Measurements from ENCODE around the gene CDK19.
"Not testable (repeated sequence)": the region's sequence is repeated elsewhere in the genome, so short reads cannot be mapped to it uniquely, and the experiment has no call there.

CDK19 gene

DNA sequence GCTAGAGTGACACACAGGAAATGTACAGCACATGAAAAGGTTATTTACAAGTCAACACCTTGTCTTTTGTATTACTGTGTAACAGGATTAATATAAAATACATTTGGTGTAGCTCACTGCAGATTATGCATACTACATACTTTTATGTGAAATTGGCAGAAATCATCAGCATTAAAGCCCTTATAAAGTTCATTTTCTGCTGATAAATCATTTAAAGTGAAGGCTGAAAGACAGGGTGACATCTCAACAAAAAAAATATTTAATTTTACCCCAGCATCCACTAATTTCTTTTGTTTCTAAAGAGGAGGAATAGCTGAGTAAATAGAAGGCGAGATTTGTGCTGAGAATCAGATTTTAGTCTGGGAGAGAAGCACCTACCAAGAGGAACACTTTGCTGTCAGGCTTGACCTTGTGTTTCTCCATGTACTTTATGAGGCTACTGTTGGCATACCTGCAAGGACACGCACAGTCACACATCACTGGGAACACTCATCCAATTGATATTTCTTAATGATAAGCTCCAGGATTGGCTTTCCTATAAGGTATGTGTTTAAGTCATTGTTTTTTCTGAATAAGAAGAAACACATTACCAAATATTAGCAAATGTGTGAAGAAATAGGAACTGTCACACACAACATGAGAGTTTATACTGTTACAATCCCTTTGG lies 192.2 kb downstream of the CDK19 start:
- no peak for DNase-seq (ENCODE audit: low read depth)

- no peak for DNase-seq (ENCODE audit: low read depth)
These were observed 194.2 kb downstream of the CDK19 start for GRCh38 chr6:110621061-110621460.

DNA sequence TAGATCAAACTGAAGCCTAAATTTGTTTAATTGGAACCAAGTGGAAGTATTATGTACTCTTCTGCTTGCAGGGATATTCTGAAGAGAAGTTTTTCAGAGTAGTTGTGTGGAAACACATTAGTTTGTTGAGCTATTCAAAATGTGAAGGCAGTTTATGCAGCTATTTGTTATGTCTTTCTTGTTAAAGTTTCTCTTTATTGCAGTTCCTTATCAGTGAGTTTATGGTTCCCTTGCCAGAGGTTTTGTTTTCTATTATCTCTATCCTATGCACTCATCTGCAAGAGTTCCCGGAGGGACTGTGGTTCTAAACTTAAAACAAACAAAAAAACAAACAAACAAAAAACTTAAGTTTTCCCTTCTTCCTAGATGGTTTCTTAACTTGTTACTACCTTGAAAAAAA lies 195.2 kb downstream of the CDK19 start:
- DNase-seq (ENCODE audit: low read depth): no peak

- no peak for DNase-seq (ENCODE audit: low read depth)
These were observed 195.9 kb downstream of the CDK19 start for GRCh38 chr6:110619275-110619908.

DNA sequence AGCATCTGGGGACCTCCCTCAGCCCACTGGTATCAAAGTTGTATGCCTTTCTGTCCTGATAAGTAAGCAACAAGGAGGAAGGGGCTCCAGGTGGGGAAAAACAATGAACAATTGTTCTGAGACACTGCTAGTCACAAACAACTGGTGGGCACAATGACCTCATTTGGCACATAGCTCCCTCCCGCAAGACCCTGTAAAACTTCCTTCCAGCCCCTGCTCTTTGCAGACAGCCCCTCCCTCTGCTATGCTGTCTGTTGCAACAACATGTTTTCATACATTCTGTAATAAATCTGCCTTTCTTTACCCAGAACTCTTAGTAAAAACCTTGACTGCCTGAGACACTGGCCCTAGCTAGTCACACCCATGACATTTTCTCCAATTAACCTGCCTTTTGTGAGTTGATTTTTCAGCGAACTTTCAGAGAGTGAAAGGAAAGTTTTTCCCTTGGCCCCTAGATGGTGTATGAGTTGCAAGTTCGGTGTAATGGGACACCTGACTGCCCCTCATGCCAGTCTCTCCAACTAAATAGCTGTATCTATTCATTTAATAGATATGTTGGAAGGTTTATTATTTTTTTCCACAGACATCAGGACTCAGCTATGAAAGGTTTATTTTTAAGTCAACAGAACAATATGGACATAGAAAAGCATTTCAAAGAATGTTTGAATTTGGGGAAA lies 196.5 kb downstream of the CDK19 start:
- no peak for DNase-seq (ENCODE audit: low read depth)

- no peak for DNase-seq (ENCODE audit: low read depth)
These were observed 198.2 kb downstream of the CDK19 start for GRCh38 chr6:110617057-110617456.

- no peak for DNase-seq (ENCODE audit: low read depth)
These were observed 199.5 kb downstream of the CDK19 start for GRCh38 chr6:110615722-110616121.

- DNase-seq (ENCODE audit: low read depth): no peak
These were observed 200.7 kb downstream of the CDK19 start for GRCh38 chr6:110614586-110614985.

- DNase-seq (ENCODE audit: low read depth): no peak
These were observed 201.2 kb downstream of the CDK19 start for GRCh38 chr6:110614106-110614505.

GRCh38 chr6:110613356-110613755 lies 201.9 kb downstream of the CDK19 start:
- DNase-seq (ENCODE audit: low read depth): no peak

GRCh38 chr6:110612298-110612697 lies 203.0 kb downstream of the CDK19 start:
- DNase-seq (ENCODE audit: low read depth): no peak

DNA sequence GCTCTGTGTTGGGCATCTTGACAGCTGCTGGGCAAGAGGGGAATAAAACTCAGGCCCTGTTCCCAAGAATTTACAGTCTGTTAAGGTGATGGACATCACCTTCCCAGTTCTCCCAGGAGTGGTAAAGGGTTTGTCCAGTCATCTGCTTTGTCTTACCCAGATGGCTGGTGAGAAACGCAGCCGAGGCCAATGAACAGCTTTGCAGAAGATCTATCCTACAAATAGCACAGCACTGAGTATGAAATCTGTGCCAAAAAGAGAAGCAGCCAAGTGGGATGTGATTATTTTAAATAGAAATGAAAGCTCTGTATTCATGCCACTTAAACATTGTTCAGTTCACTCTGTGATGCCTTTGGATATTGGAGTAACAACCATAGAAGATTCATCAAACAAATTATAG lies 206.2 kb downstream of the CDK19 start:
- no peak for DNase-seq (ENCODE audit: low read depth)

DNA sequence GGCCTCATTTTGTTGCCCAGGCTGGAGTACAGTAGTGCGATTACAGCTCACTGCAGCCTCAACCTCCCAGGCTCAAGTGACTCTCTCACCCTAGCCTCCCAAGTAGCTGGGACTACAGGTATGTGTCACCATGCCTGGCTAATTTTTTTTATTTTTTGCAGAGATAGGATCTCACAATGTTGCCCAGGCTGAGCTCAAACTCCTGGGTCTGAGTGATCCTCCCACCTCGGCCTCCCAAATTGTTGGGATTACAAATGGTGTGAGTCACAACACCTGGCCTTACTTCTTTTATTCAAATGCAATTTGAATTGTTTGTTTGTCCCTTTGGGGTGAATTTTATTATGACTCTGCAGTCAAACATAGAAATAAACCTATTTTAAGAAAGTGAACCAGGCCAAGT lies 207.1 kb downstream of the CDK19 start:
- DNase-seq (ENCODE audit: low read depth): no peak

DNA sequence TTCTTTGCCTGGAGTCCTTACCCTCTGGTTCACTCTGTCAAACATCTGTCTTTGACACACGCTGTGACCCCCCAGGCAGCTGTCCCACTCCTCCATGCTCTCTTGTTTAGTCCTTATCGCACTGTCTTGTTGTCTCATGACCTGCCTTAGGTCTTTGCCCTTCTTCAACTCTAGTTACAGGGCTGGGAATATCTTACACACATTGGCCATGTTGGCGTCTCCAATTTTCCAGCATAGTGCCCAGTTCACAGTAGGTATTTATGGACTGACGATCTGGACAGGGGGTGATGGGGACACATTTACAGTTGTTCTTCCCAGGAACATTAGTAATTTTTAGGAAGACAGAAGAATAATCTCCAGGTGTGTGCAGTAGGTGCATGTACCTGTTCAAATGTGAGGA lies 209.1 kb downstream of the CDK19 start:
- no peak for DNase-seq (ENCODE audit: low read depth)

DNA sequence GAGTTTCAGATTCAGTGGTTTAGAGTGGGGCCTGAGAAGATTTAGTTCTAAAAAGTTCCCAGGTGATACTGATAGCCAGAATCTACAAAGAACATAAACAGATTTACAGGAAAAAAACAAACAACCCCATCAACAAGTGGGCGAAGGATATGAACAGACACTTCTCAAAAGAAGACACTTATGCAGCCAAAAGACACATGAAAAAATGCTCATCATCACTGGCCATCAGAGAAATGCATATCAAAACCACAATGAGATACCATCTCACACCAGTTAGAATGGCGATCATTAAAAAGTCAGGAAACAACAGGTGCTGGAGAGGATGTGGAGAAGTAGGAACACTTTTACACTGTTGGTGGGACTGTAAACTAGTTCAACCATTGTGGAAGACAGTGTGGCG lies 214.6 kb downstream of the CDK19 start:
- not testable (repeated sequence) for DNase-seq (ENCODE audit: low read depth)

- no peak for DNase-seq (ENCODE audit: low read depth)
These were observed 217.5 kb downstream of the CDK19 start for GRCh38 chr6:110597761-110598160.

DNA sequence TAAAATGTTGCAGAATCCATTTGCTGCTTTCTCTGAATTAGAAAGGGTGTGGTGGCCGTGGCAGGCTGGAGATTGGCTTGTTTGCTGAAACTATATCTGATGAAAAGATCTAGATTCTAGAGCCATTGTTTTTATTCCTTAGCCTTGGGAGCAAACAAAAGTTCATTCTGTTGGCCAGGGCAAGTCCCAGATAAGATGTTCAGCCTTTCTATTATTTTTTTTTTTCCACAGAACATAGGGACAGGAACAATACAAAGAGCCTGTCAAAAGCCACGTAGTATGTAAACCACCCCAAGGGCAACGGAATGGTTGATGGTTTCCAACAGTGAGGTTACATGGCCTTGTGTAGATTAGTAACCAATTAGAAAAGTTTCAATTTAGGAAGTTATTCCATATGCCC lies 218.9 kb downstream of the CDK19 start:
- no peak for DNase-seq (ENCODE audit: low read depth)

DNA sequence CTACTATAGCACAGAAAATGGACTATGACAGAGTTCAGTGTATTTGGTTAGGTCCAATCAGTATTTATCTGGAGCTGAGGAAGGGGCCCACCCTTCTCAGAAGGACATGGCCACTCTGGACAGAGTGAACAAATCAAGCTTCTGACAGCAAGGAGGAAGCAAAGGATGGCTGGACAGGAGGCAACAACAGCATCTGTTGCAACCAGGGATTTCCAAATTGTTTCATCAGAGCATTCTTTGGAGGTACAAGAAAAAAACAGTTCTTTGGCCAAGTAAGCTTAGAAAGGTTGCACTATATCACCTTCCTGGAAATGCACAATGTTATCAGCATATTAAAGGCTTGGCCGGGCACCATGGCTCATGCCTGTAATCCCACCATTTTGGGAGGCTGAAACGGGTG lies 220.2 kb downstream of the CDK19 start:
- no peak for DNase-seq (ENCODE audit: low read depth)

DNA sequence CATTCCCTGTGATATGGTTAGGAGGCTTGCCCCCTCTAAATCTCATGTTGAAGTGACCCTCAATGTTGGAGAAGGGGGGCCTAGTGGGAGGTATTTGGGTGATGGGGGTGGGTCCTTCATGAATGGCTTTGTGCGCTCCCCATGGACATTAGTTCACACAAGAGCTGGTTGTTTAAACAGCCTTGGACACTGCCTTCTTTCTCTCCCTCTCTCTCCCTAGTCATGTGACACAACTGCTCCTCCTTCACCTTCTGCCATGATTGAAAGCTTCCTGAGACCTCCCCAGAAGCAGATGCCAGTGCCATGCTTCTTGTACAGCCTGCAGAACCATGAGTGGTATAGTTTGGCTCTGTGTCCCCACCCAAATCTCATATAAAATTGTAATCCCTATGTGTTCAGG lies 221.6 kb downstream of the CDK19 start:
- DNase-seq (ENCODE audit: low read depth): no peak

DNA sequence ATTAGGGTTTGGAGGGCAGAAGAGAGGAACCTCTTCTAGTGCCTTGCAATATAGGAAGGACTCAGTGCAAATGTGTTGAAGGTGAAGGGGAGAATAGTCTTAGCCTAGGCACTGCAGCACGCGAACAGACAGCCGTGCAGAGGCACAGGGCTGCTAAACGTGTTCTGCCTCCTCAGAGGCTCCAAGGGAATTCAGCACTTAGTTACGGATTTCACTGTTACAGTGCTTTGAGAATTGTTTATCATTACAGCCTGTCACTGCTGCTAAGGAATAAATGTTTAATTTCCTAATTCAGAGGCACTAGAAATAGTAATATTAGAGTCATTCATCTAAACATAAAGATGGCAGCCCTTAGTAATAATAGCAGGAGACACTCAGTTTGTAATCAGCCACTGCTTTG lies 222.5 kb downstream of the CDK19 start:
- no peak for DNase-seq (ENCODE audit: low read depth)

- DNase-seq (ENCODE audit: low read depth): no peak
These were observed 224.4 kb downstream of the CDK19 start for GRCh38 chr6:110590821-110591351.

- DNase-seq (ENCODE audit: low read depth): no peak
These were observed 225.3 kb downstream of the CDK19 start for GRCh38 chr6:110589865-110590513.

DNA sequence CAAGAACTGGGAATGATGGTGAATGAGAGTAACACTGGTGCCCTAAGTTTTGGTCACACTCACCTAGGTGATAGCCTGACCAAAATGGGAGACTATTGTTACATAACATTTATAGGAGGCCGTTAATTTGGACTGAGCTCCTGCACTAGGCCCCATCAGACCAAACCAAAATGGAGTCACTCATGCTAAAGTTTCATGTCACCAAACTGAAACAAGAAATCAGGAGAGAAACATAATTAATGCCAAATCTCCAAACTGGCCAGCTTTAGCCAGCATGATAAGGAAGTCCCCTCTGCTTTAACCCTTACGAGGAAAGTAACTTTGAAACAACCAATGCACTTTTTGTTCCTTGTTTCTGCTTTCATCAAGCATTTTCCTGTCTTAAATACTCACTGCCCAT lies 227.9 kb downstream of the CDK19 start:
- no peak for DNase-seq (ENCODE audit: low read depth)

Measured in GM04504 (cell line).